NCI-H128 (cell line): Measurements from ENCODE around the gene GGT7.
"Not testable (repeated sequence)": the region's sequence is repeated elsewhere in the genome, so short reads cannot be mapped to it uniquely, and the experiment has no call there.

Experiments
- DNase-seq: peaks from one replicate; lab custom pipeline; 2025; ENCODE audit not compliant: unreplicated experiment; lab: John Stamatoyannopoulos, UW

GGT7 gene

DNA sequence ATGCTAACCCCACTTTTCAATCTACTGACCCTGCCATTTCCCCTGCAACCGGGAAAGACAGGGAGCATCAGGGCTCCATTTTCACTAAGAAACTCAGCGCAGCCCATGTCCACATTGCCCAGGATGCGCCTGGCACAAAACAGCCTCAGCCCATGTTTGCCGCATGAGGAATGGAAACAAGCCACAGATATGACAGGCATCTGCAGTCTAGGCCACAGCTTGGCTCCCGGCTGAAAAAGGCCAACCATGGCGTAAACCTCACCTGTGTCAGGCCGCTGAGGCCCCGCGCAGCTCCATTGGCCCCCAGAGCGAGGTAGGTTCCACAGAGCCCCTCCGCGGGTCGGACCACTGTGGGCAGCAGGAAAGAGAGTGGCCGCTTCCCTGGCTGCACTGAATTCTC lies 21.7 kb downstream of the GGT7 start:
- DNase-seq, result no peak

DNA sequence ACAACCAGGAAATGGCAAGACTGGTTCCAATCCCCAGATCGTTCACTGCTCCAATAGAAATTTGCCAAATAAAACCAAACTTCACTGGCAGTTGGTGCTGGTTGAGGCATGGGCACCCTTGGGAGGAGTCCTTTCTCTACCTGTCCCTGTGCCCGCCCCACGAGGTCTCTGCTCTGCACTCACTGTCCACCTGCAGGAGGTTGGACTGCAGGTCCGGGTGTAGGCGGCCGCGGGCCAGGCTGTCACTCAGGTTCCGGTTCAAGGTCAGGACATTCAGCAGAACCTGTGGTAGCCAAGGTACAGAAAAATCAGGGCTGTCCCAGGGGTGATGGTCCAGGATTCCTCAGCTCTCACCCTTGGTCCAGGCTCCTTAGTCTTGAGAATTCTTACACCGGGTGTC lies 22.9 kb downstream of the GGT7 start:
- no peak for DNase-seq

DNA sequence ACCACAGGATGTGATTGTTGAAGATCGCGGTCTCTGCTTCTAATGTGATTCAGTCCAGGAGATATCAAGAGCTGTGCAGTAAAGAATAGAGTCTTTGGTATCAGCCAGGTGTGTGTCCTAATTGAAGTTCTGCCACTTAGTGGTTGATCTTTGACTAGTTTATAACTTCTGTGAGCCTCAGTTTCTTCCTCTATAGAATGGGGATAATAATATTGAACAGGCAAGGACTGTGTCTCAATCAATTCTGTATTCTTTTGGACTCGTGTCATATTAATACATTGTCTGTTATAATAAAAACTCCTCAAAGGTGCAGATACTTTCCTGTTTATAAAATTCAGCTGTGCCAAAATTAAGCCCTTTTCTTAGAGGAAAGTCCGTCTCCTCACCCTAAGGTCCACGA lies 24.1 kb downstream of the GGT7 start:
- DNase-seq, result no peak

DNA sequence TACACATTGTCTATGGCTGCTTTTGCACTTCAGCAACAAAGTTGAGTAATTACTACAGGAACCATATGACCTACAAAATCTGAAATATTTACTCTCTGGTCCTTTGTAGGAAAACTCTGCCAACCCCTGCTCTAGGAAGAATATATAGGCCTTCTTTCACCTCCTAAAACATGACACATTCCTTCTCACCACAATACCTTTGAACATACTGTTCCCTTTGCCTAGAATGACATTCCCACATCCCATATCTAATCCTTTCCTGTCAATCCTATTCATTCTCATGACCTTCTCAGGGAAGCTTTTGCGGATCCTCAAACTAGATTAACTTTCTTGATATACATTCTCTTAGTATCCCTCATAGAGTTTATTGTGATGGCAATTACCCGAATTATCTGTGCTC lies 29.2 kb downstream of the GGT7 start:
- DNase-seq, result no peak

DNA sequence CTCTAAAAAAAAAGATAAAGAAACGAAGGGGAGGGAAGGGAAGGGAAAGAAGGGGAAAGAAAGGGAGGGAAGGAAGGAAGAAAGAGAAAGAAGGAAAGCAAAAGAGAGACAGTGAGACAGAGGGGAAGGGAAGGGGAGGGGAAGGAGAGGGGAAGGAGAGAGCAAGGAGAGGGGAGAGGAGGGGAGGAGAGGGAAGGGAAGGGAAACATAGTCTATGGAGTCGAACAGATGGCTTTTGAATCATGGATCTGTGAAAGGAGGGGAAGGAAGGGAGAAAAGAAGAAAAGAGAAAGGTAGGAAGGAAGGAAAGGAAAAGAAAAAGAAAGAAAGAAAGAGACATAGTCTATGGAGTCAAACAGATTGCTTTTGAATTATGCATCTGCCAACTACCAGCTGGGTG lies 30.5 kb downstream of the GGT7 start:
- DNase-seq, result no peak

DNA sequence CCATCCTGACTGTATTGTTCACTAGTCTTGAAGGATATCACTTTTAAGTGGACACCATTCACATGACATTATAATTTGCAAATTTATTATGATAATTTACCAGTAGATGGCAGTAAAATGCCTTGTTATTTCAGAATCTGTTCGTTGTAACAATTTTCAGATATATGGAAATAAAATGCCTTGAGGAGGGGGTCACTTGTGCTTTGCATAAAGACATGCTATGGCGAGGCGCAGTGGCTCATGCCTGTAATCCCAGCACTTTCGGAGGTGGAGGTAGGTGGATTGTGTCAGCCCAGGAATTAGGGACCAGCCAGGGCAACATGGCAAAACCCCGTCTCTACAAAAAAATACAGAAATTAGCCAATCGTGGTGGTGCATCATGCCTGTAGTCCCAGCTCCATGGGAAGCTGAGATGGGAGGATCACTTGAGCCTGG lies 38.2 kb downstream of the GGT7 start:
- peak; percentile 20 for DNase-seq

DNA sequence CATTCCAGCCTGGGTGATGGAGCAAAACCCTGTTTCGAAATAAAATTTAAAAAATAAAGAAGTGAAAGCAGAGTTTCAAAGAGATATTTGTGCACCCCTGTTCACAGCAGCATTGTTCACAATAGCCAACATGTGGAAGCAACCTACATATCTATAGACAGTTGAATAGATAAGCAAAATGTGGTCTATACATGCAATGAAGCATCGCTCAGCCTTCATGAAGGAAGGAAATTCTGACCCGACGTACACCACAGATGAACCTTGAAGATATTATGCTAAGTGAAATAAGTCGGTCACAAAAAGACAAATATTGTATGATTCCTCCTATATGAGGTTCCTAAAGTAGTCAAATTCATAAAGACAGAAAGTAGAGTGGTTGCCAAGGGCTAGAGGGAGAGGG lies 40.7 kb downstream of the GGT7 start:
- DNase-seq, result no peak

DNA sequence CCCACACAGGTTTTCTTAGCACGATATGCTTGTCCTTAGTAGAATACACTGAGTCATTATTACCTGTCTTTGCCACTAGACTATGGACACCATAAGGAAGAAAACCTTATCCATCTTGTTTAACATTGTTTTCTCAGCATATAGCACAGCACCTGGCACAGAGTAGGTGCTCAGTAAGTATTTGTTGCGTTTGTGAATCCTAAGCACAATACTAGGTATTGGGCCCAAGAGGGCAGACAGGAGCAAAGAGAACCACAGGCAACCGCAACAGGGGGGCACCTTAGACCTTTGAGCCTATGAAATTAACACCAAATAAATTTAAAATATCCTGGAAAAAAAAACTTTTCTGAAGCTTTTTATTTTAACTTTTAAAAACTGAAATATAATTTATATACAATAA lies 43.5 kb downstream of the GGT7 start:
- DNase-seq, result no peak

DNA sequence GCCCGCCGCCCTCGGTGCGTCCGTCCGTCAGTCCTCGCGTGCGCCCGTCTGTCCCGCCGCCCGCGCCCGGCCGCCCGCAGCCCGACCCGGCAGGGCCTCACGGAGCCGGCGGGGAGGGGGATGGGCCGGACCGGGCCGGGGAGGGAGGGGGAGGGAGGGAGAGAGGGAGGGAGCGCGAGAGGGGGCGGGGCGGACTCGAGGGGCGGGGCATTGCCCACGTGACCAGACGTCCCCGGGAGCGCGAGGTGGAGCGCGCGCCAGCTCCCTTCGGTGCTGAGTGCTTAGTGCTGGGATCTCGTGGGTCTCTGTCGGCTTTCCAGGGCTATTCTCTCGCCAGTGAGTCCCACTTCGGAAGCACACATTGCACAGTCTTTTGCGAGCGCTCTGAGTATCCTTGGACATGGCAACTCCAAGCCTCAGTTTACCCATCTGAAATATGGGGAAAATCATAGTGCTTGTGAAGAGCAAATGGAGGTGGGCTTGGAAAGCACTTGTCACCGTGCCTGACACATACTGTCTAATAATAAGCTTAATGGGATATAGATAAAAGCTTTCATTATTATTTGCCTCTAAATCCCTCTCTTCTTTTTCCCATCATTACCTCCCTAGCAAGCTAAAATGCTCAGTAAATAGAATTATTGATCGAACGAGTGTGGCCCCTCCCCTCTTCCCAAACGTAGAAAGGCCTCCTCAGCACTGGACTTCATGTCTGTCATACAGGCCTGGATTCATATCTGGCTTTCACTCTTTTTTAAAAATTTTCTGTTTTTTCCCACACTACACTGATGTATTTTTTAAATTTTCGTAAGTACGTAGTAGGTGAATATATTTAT lies 46.9 kb downstream of the GGT7 start, which contains the start of gene NCOA6:
TSS of gene NCOA6 (minus strand) at position 122 of the 833 bp plus-strand sequence. CDS start 43,296 bp downstream, outside the sequence.
- peak; percentile 60 for DNase-seq

DNA sequence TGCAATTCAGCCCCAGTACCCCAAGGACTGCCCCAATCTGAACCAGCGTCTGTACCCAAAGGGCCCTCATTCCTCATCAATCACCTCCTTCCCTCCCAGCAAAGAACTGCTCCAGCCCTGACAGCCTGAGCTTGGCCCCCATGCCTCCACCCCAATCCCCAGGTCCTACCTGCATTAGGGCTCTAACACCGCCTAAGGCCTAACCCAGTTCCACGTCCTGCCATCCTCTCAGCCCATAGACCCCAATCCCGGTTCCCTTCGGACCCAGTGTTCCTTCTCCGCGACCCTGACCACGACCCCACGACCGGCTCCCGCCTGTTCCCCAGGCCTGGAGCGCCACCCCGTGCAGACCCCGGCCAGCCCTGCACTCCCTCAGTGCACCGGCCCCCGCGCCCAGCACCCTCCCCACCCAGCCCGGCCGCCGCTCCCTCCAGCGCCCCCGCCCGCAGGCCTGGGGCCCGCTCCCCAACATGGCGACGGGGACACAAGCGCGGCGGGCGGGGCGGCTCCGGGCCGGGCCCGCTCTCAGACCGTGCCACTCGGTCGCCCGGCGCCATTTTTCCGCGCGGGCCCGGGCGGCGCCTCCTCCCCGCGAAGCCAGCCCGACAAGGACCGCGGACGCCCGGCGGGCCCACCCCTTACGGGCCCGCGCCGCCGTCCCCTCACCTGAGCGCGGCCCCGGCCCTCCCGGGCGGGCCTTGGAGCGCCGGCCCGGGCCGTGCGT lies 47.7 kb downstream of the GGT7 start:
- DNase-seq, result peak; percentile 39

DNA sequence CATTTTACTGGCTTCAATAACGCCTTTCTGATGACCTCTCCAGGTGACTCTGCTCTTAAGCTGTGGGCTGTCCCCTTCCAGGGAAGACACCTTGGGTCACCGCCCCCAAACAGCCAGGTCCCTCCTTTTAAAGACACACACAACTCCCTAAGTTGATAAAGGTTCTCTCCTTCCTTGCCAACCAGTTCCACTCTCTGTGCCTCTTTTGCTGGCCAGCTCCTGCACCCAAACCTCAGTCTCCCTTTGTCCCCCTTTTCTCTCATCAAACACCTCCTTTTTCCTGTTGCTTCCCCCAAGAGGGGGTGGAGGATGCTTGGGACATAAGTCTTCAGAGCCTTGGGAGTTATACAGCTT lies 48.2 kb downstream of the GGT7 start:
- DNase-seq, result peak; percentile 27

DNA sequence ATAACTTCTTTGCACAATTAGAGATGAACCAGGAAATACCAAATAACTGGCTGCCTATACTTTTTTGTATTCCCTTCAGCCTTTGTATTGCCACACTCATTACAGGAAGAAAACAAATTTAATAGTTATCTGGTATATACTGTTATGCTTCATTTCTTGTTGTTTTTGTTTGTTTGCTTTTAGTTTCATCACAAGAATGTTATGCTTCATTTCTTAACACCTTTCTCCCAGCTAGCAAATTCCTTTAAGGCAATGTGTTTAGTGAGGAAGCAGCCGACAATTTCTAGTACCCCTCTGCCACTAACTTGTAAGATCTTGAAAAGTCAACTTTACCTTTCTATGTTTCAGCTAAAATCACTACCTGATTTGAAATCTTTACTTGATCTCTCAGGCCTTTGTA lies 48.6 kb downstream of the GGT7 start:
- no peak for DNase-seq

DNA sequence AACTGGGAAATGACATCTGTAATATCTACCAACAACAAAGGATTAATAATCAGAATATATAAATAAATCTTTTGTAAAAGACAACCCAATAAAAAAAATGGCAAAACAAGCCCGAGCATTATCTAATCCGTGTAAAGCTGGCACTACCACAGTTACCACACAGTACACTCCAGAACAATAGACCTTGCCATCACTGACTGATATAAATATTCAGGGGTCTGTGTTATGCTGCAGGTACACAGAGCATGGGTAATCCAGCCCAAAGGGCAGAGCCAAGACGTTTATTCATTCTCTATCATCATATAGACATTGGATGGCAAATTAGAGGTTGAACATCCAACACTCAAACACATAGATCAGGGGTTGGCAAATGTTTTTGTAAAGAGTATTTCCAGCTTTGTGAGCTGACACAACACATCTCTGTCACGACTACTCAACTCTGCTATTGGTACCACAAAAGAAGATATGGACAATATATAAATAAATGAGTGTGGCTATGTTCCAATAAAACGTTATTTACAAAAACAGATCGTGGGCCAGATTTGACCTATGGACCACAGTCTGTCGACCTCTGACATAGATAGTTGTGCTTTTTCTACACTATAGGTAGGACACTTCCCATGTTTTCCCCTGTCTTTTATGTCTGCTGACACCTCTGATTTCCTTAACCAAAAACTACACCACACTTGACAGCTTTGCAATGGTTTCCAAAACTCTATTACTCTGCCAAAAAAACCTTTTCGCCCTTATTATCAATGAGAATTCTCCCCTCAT lies 51.7 kb downstream of the GGT7 start:
- DNase-seq, result no peak

DNA sequence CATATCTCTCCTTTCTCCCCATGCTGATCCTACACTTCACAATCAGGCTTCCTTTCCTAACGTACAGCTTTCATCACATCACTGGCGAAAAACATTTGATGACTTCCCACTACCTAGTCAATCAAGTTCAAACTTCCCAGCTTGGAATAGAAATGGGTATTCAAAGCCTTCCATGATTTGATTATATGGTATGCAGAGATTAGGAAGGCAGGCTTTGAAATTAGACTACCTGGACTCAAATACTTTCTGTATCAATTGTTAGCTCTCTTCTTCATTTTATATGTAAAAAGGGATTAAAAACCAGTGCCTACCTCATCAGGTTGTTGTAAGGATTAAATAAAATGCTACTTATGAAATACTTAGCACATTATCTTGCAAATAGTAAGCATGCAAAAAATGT lies 54.9 kb downstream of the GGT7 start:
- no peak for DNase-seq

DNA sequence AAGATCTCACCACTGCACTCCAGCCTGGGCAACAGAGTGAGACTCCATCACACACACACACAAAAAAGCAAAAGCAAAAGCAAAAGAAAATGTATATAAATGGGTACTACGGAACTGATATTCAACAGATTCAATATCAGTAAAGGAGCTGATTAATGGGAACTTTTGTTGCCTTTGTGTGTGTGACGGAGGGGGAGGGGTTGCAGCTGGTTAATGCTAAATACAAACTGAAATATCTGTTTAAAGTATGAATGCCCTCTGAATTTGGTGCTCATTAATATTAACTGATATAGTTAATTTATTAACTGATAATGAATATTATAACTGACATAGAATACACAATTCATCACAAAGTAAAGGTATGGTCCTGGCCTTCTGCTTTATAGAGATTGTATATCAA lies 55.6 kb downstream of the GGT7 start:
- no peak for DNase-seq

DNA sequence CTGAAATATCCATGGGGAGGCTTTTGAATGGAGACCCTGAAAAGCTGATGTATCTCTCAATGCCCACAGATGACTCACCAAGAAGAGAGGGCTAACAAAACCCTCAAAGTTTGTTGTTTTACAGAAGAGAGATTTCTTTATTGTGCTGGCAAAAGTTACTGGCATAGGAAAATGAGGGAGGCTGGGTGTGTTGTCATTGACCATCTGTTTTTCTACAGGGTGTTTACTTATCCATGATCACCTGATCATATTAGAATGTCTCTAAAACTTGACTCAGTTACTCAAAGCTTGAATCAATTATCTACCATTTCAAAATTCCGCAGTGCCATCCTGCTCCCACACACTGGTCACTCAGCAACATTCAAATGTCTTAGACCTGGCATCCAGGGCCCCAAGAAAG lies 57.0 kb downstream of the GGT7 start:
- DNase-seq, result no peak

DNA sequence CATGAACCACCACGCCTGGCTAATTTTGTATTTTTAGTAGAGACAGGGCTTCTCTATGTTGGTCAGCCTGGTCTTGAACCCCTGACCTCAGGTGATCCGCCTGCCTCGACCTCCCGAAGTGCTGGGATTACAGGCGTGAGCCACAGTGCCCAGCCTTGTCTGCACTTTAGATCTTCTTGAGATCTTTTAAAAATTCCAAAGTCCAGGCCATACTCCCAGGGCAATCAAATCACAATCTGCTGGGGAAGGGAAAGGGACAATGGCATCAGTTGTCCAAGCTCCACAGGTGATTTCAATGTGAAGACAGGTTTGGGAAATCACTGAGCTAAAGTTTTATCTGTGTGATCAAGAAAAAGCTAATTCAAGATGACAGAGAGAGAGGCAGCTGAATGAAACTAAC lies 64.1 kb downstream of the GGT7 start:
- DNase-seq, result no peak

DNA sequence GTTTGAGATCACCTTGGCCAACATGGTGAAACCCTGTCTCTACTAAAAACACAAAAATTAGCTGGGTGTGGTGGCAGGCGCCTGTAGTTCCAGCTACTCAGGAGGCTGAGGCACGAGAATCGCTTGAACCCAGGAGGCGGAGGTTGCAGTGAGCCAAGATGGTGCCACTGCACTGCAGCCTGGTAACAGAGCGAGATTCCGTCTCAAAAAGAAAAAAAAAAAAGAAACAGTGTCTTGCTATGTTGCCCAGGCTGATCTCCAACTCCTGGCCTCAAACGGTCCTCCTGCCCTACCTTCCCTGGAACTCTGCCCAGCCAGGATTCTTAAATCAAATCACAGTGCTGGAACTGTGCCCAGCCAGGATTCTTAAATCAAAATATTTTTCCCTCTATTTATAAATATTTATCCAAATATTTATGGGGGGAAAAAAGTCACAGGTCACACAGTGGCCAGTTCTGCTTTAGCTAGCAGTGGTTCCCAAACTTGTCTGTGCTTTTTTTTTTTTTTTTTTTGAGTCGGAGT lies 64.7 kb downstream of the GGT7 start:
- not testable (repeated sequence) for DNase-seq

DNA sequence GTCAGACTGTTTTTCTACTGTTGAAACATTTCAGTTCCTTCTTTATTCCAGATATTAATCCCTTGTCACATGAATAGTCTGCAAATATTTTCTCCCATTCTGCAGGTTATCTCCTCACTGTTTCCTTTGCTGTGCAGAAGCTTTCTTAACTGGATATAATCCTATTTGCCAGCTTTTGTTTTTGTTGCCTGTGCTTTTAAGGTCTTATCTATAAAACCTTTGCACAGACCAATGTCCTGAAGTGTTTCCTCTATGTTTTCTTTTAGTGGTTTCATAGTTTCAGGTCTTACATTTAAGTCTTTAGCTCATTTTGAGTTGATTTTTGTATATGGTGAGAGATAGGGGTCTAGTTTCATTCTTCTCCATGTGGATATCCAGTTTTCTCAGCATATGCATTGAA lies 66.4 kb downstream of the GGT7 start:
- no peak for DNase-seq

DNA sequence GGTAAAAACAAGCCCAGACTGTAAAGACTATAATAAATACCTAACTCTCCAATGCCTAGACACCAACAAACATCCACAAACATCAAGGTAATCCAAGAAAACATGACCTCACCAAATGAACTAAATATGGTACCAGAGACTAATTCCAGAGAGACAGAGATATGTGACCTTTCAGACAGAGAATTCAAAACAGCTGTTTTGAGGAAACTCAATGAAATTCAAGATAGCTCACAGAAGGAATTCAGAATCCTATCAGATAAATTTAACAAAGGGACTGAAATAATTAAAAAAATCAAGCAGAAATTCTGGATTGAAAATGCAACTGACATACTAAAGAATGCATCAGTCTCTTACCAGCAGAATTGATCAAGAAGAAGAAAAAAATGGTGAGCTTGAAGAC lies 73.8 kb downstream of the GGT7 start:
- no peak for DNase-seq

DNA sequence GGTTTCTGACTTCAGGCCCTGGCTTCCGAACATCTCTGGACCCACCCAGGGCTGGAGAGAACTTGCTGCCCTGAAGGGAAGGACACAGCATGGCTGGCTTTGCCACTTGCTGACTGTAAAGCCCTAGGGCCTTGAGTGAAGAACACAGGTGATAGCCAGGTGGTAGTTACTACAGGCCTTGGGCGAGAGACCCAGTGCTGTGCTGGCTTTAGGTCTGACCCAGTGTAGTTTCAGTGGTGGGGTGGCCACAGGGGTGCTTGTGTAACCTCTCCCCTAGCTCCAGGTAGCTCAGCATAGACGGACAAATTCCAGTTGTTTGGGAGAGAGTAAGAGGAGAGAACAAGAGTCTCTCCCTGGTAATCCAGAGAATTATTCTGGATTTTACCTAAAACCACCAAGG lies 74.3 kb downstream of the GGT7 start:
- DNase-seq, result no peak
